PFSK-1 (cell line): ENCODE measurements around the gene AKAP14.
A peak's percentile ranks its signal among the peaks of the same experiment; 100 is the strongest.

Experiments used
- FOXP2 ChIP-seq: optimal IDR thresholded peaks from 2 replicates; pipeline ENCODE3; 2011; ENCODE audit warnings: borderline replicate concordance, control low read depth, inconsistent platforms; ENCODE audit not compliant: insufficient read depth; ENCODE audit errors: extremely low read length, extremely low read depth
- POLR2AphosphoS5 ChIP-seq: IDR thresholded peaks from 2 replicates; pipeline ENCODE4 v1.6.1; 2012; ENCODE audit warnings: low read depth, mild to moderate bottlenecking, control low read depth, low read length, moderate library complexity
- SIN3A ChIP-seq: IDR thresholded peaks from 2 replicates; pipeline ENCODE4 v1.6.1; 2012; ENCODE audit warnings: mild to moderate bottlenecking, low read length, moderate library complexity, borderline replicate concordance; ENCODE audit not compliant: insufficient read depth
- TAF1 ChIP-seq: IDR thresholded peaks from 2 replicates; pipeline ENCODE4 v1.6.1; 2012; ENCODE audit warnings: low read length, control low read depth, borderline replicate concordance; ENCODE audit not compliant: insufficient read depth
- TF ChIP-seq, protein P1 (sequence below), 2 experiments: IDR thresholded peaks; 2 replicates each; pipeline versions ENCODE4 v1.6.1 to v1.8.0; 2011 to 2012; ENCODE audit warnings: low read depth in 2 of 2, low read length in 2 of 2, control low read depth in 1 of 2, inconsistent platforms in 1 of 2, mild to moderate bottlenecking in 1 of 2, moderate library complexity in 1 of 2; ENCODE audit not compliant: insufficient read depth in 1 of 2

AKAP14 gene

GRCh38 chrX:119943185-119943988, 47.7 kb downstream of the AKAP14 start, which contains the start of gene NKAP:
Gene NKAP, minus strand, starts transcription at chrX:119943751. Its CDS starts 146 bp downstream, at chrX:119943605.
- TF ChIP-seq TAF1 (peak; percentile 87; the same call in 1 of the 2 replicates), POLR2AphosphoS5 (peak; percentile 83), FOXP2 (peak; percentile 28), SIN3A (peak; percentile 64; the same call in 1 of the 2 replicates)
- TF ChIP-seq, protein P1, sequence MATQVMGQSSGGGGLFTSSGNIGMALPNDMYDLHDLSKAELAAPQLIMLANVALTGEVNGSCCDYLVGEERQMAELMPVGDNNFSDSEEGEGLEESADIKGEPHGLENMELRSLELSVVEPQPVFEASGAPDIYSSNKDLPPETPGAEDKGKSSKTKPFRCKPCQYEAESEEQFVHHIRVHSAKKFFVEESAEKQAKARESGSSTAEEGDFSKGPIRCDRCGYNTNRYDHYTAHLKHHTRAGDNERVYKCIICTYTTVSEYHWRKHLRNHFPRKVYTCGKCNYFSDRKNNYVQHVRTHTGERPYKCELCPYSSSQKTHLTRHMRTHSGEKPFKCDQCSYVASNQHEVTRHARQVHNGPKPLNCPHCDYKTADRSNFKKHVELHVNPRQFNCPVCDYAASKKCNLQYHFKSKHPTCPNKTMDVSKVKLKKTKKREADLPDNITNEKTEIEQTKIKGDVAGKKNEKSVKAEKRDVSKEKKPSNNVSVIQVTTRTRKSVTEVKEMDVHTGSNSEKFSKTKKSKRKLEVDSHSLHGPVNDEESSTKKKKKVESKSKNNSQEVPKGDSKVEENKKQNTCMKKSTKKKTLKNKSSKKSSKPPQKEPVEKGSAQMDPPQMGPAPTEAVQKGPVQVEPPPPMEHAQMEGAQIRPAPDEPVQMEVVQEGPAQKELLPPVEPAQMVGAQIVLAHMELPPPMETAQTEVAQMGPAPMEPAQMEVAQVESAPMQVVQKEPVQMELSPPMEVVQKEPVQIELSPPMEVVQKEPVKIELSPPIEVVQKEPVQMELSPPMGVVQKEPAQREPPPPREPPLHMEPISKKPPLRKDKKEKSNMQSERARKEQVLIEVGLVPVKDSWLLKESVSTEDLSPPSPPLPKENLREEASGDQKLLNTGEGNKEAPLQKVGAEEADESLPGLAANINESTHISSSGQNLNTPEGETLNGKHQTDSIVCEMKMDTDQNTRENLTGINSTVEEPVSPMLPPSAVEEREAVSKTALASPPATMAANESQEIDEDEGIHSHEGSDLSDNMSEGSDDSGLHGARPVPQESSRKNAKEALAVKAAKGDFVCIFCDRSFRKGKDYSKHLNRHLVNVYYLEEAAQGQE (IDR thresholded peaks at IDR 0.05; ENCODE audit: insufficient read depth in 1 of 2, low read depth in 2 of 2, low read length in 2 of 2), result peak in 1 of 2 experiments; percentile 66; a peak in 2 of 4 replicates

DNA sequence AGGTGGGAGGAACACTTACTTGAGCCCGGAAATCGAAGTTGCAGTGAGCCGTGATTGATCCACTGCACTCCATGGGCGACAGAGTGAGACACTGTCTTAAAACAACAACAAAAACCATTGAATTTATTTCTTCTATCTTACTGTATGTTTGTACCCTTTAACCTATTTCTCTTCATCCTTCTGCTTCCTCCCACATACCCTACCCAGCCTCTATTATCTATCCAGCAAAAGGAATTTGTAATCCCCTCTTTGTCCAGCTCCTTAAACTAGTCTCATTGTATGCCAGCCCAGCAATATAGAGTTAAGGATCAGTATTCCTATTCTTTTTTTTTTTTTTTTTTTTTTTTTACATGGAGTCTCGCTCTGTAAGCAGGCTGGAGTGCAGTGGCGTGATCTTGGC, 49.8 kb downstream of the AKAP14 start:
- TF ChIP-seq FOXP2 (no peak), TAF1 (no peak), SIN3A (no peak), POLR2AphosphoS5 (no peak)
- TF ChIP-seq, protein P1 (IDR thresholded peaks at IDR 0.05; ENCODE audit: insufficient read depth in 1 of 2, low read depth in 2 of 2, low read length in 2 of 2), result no peak

DNA sequence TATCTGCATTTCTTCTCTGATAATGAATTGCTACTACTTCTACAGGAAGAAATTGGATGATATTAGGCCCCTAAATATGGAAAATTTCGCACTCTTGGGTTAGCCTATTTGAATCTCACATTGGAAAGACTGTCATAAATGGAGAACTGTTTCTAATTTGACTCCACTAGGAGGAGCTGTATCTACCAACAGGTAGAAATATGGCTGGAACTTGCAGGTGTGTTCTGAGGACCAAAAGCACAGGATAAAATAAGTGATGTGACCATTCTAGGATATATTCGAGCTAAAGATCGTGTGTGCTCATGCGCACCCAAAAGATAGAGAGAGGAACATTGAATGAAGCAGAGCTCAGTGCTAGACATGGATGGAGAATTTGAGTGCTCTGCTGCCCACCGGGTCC, 52.7 kb downstream of the AKAP14 start:
- no peak for TF ChIP-seq FOXP2
- no peak for TF ChIP-seq TAF1
- no peak for TF ChIP-seq POLR2AphosphoS5
- TF ChIP-seq, protein P1 (IDR thresholded peaks at IDR 0.05; ENCODE audit: insufficient read depth in 1 of 2, low read depth in 2 of 2, low read length in 2 of 2), result no peak
- no peak for TF ChIP-seq SIN3A

- TF ChIP-seq TAF1 (no peak), SIN3A (no peak), POLR2AphosphoS5 (no peak), FOXP2 (no peak)
- TF ChIP-seq, protein P1 (IDR thresholded peaks at IDR 0.05; ENCODE audit: insufficient read depth in 1 of 2, low read depth in 2 of 2, low read length in 2 of 2), result no peak
Measured at GRCh38 chrX:119954374-119954773, 58.7 kb downstream of the AKAP14 start.
